Stimulated activated CD4-positive, alpha-beta T cell treated with anti-CD3 and anti-CD28 coated beads, Interleukin-2, amount 100 ng/mL, for 4 hours (primary cell): ENCODE data around the gene ARHGAP9.
A peak's percentile ranks its signal among the peaks of the same experiment; 100 is the strongest.
"Not testable (repeated sequence)": the region's sequence is repeated elsewhere in the genome, so short reads cannot be mapped to it uniquely, and the experiment has no call there.

ENCODE experiments used
- DNase-seq: peaks from one replicate; pipeline ENCODE4 v3.0.0-alpha.2; 2020; ENCODE audit warnings: low read depth

Gene ARHGAP9

GRCh38 chr12:57479376-57480115, at the start of gene ARHGAP9:
Gene ARHGAP9 (minus strand): TSS chr12:57479866. CDS start chr12:57479406, 460 bp downstream.
- peak; percentile 59 for DNase-seq

- DNase-seq: no peak
Observed at GRCh38 chr12:57528831-57529555, 49.3 kb upstream of the ARHGAP9 start.

- no peak for DNase-seq
Observed at GRCh38 chr12:57528176-57528575, 48.5 kb upstream of the ARHGAP9 start.

- DNase-seq: no peak
Observed at GRCh38 chr12:57527184-57527583, 47.5 kb upstream of the ARHGAP9 start.

GRCh38 chr12:57526477-57527126, 46.9 kb upstream of the ARHGAP9 start:
- DNase-seq: no peak

GRCh38 chr12:57525615-57526383, 46.1 kb upstream of the ARHGAP9 start:
- DNase-seq: no peak

GRCh38 chr12:57524814-57525614, 45.3 kb upstream of the ARHGAP9 start:
- no peak for DNase-seq

GRCh38 chr12:57523706-57524614, 44.3 kb upstream of the ARHGAP9 start:
- DNase-seq: no peak

- peak; percentile 44 for DNase-seq
Observed at GRCh38 chr12:57522887-57523705, 43.4 kb upstream of the ARHGAP9 start.

GRCh38 chr12:57522011-57522886, 42.6 kb upstream of the ARHGAP9 start, which contains the start of gene MBD6:
Gene MBD6 (plus strand): TSS chr12:57522824. CDS start chr12:57524304, 1,480 bp downstream.
- DNase-seq: peak; percentile 84

- DNase-seq: no peak
Observed at GRCh38 chr12:57521525-57522010, 41.9 kb upstream of the ARHGAP9 start.

GRCh38 chr12:57520053-57520818, 40.6 kb upstream of the ARHGAP9 start, which contains the start of gene DDIT3:
Gene DDIT3 (minus strand): TSS chr12:57520514. CDS start chr12:57517406, 3,108 bp downstream.
- peak; percentile 100 for DNase-seq

- no peak for DNase-seq
Observed at GRCh38 chr12:57519796-57520052, 40.1 kb upstream of the ARHGAP9 start.

- DNase-seq: no peak
Observed at GRCh38 chr12:57518920-57519795, 39.5 kb upstream of the ARHGAP9 start.

GRCh38 chr12:57518176-57518919, 38.7 kb upstream of the ARHGAP9 start:
- no peak for DNase-seq

GRCh38 chr12:57517718-57518117, 38.1 kb upstream of the ARHGAP9 start:
- not testable (repeated sequence) for DNase-seq
